Heart left ventricle (tissue), 16 donors: ENCODE data around the gene MED12L. TPM values are rescaled to one million over a fixed set of nuclear protein-coding genes. Genes with fewer than 3 reads are reported as not detected.

Source experiments
- ATAC-seq, 4 donors: fragments of 200-7000 bp; cut with Tn5 transposase; one replicate each; pipeline ENCODE4 v1.9.1; 2020 to 2022; ENCODE audit warnings: moderate library complexity in 4 of 4, mild to moderate bottlenecking in 3 of 4, moderate number of reproducible peaks in 1 of 4
- DNase-seq, 5 donors: peaks; one replicate each; pipeline ENCODE4 v3.0.0-alpha.2; 2020
- H3K27ac ChIP-seq, 12 donors: fragments of 200-600 bp; sonication (generic) in 4 of 12; one replicate each; pipeline versions ENCODE4 v1.5.0 to v1.8.0; 2016 to 2022; ENCODE audit warnings: mild to moderate bottlenecking in 2 of 12
- H3K27me3 ChIP-seq, 9 donors: fragments of 200-600 bp; sonication (generic) in 2 of 9; one replicate each; pipeline versions ENCODE4 v1.5.1 to v1.8.0; 2016 to 2022; ENCODE audit warnings: mild to moderate bottlenecking in 3 of 9
- H3K36me3 ChIP-seq, 9 donors: fragments of 200-600 bp; sonication (generic) in 2 of 9; one replicate each; pipeline versions ENCODE4 v1.5.0 to v1.8.0; 2018 to 2022; ENCODE audit warnings: mild to moderate bottlenecking in 2 of 9
- H3K4me1 ChIP-seq, 12 donors: fragments of 200-600 bp; sonication (generic) in 4 of 12; one replicate each; pipeline versions ENCODE4 v1.5.0 to v1.8.0; 2016 to 2022; ENCODE audit warnings: mild to moderate bottlenecking in 3 of 12
- H3K4me3 ChIP-seq, 12 donors: fragments of 200-600 bp; sonication (generic) in 4 of 12; one replicate each; pipeline versions ENCODE4 v1.5.0 to v1.8.0; 2017 to 2022; ENCODE audit warnings: mild to moderate bottlenecking in 9 of 12, moderate library complexity in 4 of 12
- H3K9me3 ChIP-seq, 12 donors: fragments of 200-600 bp; sonication (generic) in 4 of 12; one replicate each; pipeline versions ENCODE4 v1.5.0 to v1.8.0; 2016 to 2022; ENCODE audit warnings: mild to moderate bottlenecking in 1 of 12
- POLR2A ChIP-seq, 2 donors: fragments of 450-650 bp; IDR thresholded peaks; one replicate each; pipeline ENCODE4 v1.6.1; 2017; ENCODE audit warnings: antibody characterized with exemption in 2 of 2, mild to moderate bottlenecking in 2 of 2, moderate library complexity in 2 of 2
- WGBS, 4 donors: extraction: QIAGEN DNeasy Blood & Tissue Kit in 2 of 4; methylation state at CpG; one replicate each; pipeline versions ENCODE4 v1.1.5 to v1.1.7; 2013 to 2018; 5-methylcytosine and 5-hydroxymethylcytosine counted together
- intact Hi-C, 10 donors: fragments of 100-400 bp; cut with DNase I; formaldehyde crosslinking; loops; one replicate each; pipeline versions ENCODE4 v1.11.1 to v1.14.2; 2022
- polyA plus RNA-seq, 2 donors: library from polyadenylated mRNA; stranded (reverse); fragments of 200-250 nt; gene quantifications; one replicate each; pipeline ENCODE4 v1.2.3, GENCODE V29; 2013
- total RNA-seq, 9 donors: library from RNA; depleted of rRNA in 2 of 9; stranded (reverse); fragments of >200 nt in 2 of 9; fragmentation: NEBNext Ultra II Directional in 3 of 9; extraction: Animal tissue kit (Norgen Biotek cat#: 25700) in 3 of 9; gene quantifications; one replicate each; pipeline versions ENCODE4 v1.1.0 to v1.2.4, GENCODE V29; 2016 to 2023
- TF ChIP-seq, protein P1 (sequence below), 12 donors: fragments of 200-600 bp; sonication (generic) in 4 of 12; IDR thresholded peaks; one replicate each; pipeline versions ENCODE4 v1.5.0 to v1.8.0; 2018 to 2022; ENCODE audit warnings: antibody characterized with exemption in 12 of 12, mild to moderate bottlenecking in 5 of 12
- donor health status: ischemic (EF 13 %, LVEDD 7.1; RV severe dilation, severe dysfunction).
- donor health status: healthy with polysubstance abuse.
- donor health status: DM: no; HTN: yes; CAD: no.
- donor health status: DM: no; HTN: no; CAD: no.
- donor health status: ischemic (EF 25% LVEDD 6.9; RV normal size, moderate dysfunction).
- donor health status: ischemic (EF 25% LVEDD 5.7; RV mildly dilated, moderate dysfunction).
- donor health status: healthy.
- donor health status: DM: yes; HTN: yes; CAD: no.
- donor health status: ischemic (EF 35%, LVEDD 5.7; RV mildly dilated, moderate dysfunction).
- donor health status: nonischemic (EF 11% LVEDD 7.7; RV severe dilation, severe dysfunction).
- donor health status: DM: yes; HTN: yes; CAD: no.
- donor health status: PGD.
- donor health status: ischemic (EF 29% LVEDD 5.4; RV normal size, mild dysfunction).
- donor health status: nonischemic (EF 23%, LVEDD 6.1; RV moderate dilation, normal function).

Gene MED12L
- total and polyA plus RNA-seq, 11 donors: 0.06 to 2.1 (median 0.39) TPM

DNA sequence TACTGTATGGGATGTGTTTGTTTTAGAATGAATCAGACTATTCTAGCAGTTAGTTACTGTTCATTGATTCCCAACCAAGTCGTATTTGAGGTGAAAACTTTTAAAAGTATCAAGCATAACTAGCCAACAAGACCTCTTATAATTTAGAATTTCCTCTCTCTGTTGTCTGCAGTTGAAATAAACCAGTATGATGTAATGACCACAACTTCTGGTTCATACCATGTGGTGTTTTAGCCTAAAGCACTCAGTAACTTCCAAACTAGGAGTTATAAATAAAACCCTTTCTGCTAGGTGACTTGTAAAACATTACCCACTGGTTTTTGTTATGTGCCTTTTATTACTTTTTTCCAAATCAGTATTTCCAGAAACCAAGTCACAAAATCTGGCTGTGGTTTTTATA lies 318.9 kb downstream of the MED12L start:
- Histone ChIP-seq H3K27ac (no peak overlapping the region), H3K27me3 (no peaks in the 10 kb centered on the region), H3K4me3 (no peak overlapping the region), H3K4me1 (peaks cover 0 to 4% (median 0%) of the 10 kb centered on the region in 12 donors), H3K9me3 (no peaks in the 10 kb centered on the region), H3K36me3 (no peaks in the 10 kb centered on the region)
- ATAC-seq (no peak), DNase-seq (no peak)
- 67 to 74% (median 72%) methylated on average over 1 of the region's 1 CpG for WGBS, 4 donors
- TF ChIP-seq, protein P1, sequence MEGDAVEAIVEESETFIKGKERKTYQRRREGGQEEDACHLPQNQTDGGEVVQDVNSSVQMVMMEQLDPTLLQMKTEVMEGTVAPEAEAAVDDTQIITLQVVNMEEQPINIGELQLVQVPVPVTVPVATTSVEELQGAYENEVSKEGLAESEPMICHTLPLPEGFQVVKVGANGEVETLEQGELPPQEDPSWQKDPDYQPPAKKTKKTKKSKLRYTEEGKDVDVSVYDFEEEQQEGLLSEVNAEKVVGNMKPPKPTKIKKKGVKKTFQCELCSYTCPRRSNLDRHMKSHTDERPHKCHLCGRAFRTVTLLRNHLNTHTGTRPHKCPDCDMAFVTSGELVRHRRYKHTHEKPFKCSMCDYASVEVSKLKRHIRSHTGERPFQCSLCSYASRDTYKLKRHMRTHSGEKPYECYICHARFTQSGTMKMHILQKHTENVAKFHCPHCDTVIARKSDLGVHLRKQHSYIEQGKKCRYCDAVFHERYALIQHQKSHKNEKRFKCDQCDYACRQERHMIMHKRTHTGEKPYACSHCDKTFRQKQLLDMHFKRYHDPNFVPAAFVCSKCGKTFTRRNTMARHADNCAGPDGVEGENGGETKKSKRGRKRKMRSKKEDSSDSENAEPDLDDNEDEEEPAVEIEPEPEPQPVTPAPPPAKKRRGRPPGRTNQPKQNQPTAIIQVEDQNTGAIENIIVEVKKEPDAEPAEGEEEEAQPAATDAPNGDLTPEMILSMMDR (IDR thresholded peaks at IDR 0.05): no peak
- TF ChIP-seq POLR2A (IDR thresholded peaks at IDR 0.05): no peak
- intact Hi-C loops: no loop called here

GRCh38 chr3:151407928-151408327 lies 322.5 kb downstream of the MED12L start:
- WGBS, 4 donors: 95 to 98% (median 97%) methylated on average over 2 of the region's 2 CpGs
- DNase-seq (no peak), ATAC-seq (no peak)
- TF ChIP-seq, protein P1 (IDR thresholded peaks at IDR 0.05): no peak
- no peak for TF ChIP-seq POLR2A (IDR thresholded peaks at IDR 0.05)
- intact Hi-C loops: no loop called here
- Histone ChIP-seq H3K9me3 (no peaks in the 10 kb centered on the region), H3K4me1 (peaks cover 0 to 3% (median 0%) of the 10 kb centered on the region in 12 donors), H3K27me3 (no peaks in the 10 kb centered on the region), H3K4me3 (no peak overlapping the region), H3K36me3 (no peaks in the 10 kb centered on the region), H3K27ac (no peak overlapping the region)

GRCh38 chr3:151410891-151411559 lies 325.6 kb downstream of the MED12L start:
- Histone ChIP-seq H3K36me3 (no peaks in the 10 kb centered on the region), H3K27me3 (no peaks in the 10 kb centered on the region), H3K27ac (no peak overlapping the region), H3K4me3 (no peak overlapping the region), H3K9me3 (no peaks in the 10 kb centered on the region), H3K4me1 (no peaks in the 10 kb centered on the region)
- ATAC-seq: no peak
- WGBS, 4 donors: 76 to 83% (median 80%) methylated on average over 9 of the region's 9 CpGs
- no peak for DNase-seq
- TF ChIP-seq POLR2A (IDR thresholded peaks at IDR 0.05): no peak
- TF ChIP-seq, protein P1 (IDR thresholded peaks at IDR 0.05): no peak
- intact Hi-C loops: no loop called here

DNA sequence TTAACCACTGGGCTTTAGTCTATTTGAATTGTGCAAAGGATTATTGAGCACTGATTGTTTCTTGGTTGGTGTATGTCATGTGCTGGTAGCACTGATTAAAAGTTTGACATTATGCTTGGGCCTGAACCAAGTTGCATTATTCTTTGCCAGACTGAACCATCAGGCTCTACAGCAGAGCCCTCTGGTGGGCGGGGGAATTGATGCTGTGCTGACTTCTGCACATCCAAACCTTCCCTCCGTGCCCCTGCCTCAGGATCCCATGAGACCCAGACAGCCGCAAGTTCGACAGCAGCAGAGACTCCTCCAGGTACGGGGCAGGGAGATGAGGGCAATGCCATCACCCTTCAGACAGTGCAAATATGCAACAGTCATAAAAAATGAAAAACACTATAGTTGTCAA lies 327.5 kb downstream of the MED12L start:
- Histone ChIP-seq H3K36me3 (no peaks in the 10 kb centered on the region), H3K4me3 (no peak overlapping the region), H3K27me3 (no peaks in the 10 kb centered on the region), H3K9me3 (no peaks in the 10 kb centered on the region), H3K4me1 (no peaks in the 10 kb centered on the region), H3K27ac (no peak overlapping the region)
- intact Hi-C loops: no loop called here
- TF ChIP-seq POLR2A (IDR thresholded peaks at IDR 0.05): no peak
- TF ChIP-seq, protein P1 (IDR thresholded peaks at IDR 0.05): no peak
- whole genome bisulfite sequencing, 4 donors: 77 to 90% (median 87%) methylated on average over 5 of the region's 5 CpGs
- ATAC-seq (no peak), DNase-seq (peak in 1 of 5 donors; percentile 55)
